GM12891 (cell line): ENCODE measurements around the gene RBL2.
"Not testable (repeated sequence)": the region's sequence is repeated elsewhere in the genome, so short reads cannot be mapped to it uniquely, and the experiment has no call there.

Experiments
- POLR2A ChIP-seq: IDR thresholded peaks from 2 replicates; pipeline ENCODE4 v1.6.1; 2011; ENCODE audit warnings: low read depth, low read length, control low read depth
- POLR2AphosphoS5 ChIP-seq: IDR thresholded peaks from 2 replicates; pipeline ENCODE4 v1.6.1; 2011; ENCODE audit warnings: low read depth, low read length, control low read depth

DNA sequence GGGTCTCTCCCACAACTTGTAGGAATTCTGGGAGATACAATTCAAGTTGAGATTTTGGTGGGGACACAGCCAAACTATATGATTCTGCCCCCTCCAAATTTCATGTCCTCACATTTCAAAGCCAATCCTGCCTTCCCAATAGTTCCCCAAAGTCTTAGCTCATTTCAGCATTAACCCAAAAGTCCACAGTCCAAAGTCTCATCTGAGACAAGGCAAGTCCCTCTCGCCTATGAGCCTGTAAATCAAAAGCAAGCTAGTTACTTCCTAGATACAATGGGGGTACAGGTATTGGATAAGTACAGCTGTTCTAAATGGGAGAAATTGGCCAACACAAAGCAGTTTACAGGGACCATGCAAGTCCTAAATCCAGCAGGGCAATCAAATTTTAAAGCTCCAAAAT is 78.5 kb downstream of the RBL2 start:
- not testable (repeated sequence) for TF ChIP-seq POLR2A, POLR2AphosphoS5
